Stimulated activated CD4-positive, alpha-beta T cell treated with anti-CD3 and anti-CD28 coated beads, Interleukin-4, amount 100 ng/mL, for 4 hours (primary cell): Measurements from ENCODE around the gene SMARCC2.
"Not testable (repeated sequence)": the region's sequence is repeated elsewhere in the genome, so short reads cannot be mapped to it uniquely, and the experiment has no call there.

Experiments
- DNase-seq, 2 experiments: peaks; one replicate each; pipeline ENCODE4 v3.0.0-alpha.2; 2020

The SMARCC2 gene

GRCh38 chr12:56118688-56119357 is 70.5 kb downstream of the SMARCC2 start:
- DNase-seq = no peak

- peak; percentile 92 to 98 for DNase-seq
Measured at GRCh38 chr12:56117778-56118687, 71.2 kb downstream of the SMARCC2 start, which contains the start of gene ZC3H10. ZC3H10 (plus strand) TSS chr12:56118266; CDS start chr12:56120563, 2,297 bp downstream.

DNA sequence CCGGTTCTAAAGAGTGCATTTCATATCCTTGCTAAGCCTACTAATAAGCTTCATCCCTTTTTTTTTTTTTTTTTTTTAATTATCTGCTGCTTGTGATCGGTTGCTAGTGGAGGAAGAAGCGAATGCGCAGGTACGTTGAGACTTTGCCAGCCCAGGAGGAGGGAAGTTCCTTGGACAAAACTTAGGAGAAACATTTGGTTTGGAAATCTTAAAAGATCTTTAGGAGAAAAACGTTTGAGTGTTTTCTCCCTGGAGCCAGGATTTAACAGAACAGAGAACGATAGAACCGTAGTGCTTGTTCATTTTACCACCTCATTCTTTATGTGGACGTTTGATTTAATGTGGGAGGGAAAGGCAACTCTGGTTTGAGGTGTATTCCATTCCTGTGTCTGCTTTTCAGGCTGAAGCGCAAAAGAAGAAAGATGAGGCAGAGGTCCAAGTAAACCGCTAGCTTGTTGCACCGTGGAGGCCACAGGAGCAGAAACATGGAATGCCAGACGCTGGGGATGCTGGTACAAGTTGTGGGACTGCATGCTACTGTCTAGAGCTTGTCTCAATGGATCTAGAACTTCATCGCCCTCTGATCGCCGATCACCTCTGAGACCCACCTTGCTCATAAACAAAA is 72.1 kb downstream of the SMARCC2 start:
- not testable (repeated sequence) for DNase-seq

- peak; percentile 90 to 92 for DNase-seq
Measured at GRCh38 chr12:56116267-56117081, 72.8 kb downstream of the SMARCC2 start, which contains the start of gene RPL41. RPL41 (plus strand) TSS chr12:56116633.

- DNase-seq = no peak
Measured at GRCh38 chr12:56115329-56115728, 74.0 kb downstream of the SMARCC2 start.

- DNase-seq = no peak
Measured at GRCh38 chr12:56114084-56114483, 75.2 kb downstream of the SMARCC2 start.
